Activated CD8-positive, alpha-beta memory T cell treated with anti-CD3 and anti-CD28 coated beads for 36 hours (primary cell): ENCODE results near the gene HLA-E. TPM values are rescaled to one million over a fixed set of nuclear protein-coding genes. Genes with fewer than 3 reads are reported as not detected.

Source experiments
- total RNA-seq, 2 experiments: library from RNA; stranded (reverse); gene quantifications; one replicate each; pipeline ENCODE4 v1.2.3, GENCODE V29; 2021

The HLA-E gene
- total RNA-seq, 2 experiments from 2014 or later, result 349 to 357 TPM

Other genes with a start within 250 kb of the HLA-E start
- gene TRIM39, start 162.6 kb upstream of the HLA-E start, total RNA-seq, result 10 to 100 TPM; 18.6 to 20.6 TPM
- gene RPP21, start 144.4 kb upstream of the HLA-E start, total RNA-seq, result 10 to 100 TPM; 38.2 to 42.3 TPM
- 100 to 1,000 TPM; 112 to 119 TPM for gene GNL1, start 67.0 kb downstream of the HLA-E start, total RNA-seq
- 10 to 100 TPM; 28.5 to 30.5 TPM for gene PRR3, start 67.8 kb downstream of the HLA-E start, total RNA-seq
- 100 to 1,000 TPM; 128 to 132 TPM for gene ABCF1, start 81.9 kb downstream of the HLA-E start, total RNA-seq
- 10 to 100 TPM; 92.9 to 98.7 TPM for gene PPP1R10, start 127.7 kb downstream of the HLA-E start, total RNA-seq
- gene MRPS18B, start 128.3 kb downstream of the HLA-E start, total RNA-seq, result 100 to 1,000 TPM; 105 to 106 TPM
- gene ATAT1, start 137.4 kb downstream of the HLA-E start, total RNA-seq, result 1 to 10 TPM; 9.7 to 9.8 TPM
- 10 to 100 TPM; 28.1 to 32.4 TPM for gene C6orf136, start 157.6 kb downstream of the HLA-E start, total RNA-seq
- 10 to 100 TPM; 44.0 to 46.8 TPM for gene DHX16, start 183.5 kb downstream of the HLA-E start, total RNA-seq
- gene PPP1R18, start 197.1 kb downstream of the HLA-E start, total RNA-seq, result 100 to 1,000 TPM; 146 to 149 TPM
- gene NRM, start 201.5 kb downstream of the HLA-E start, total RNA-seq, result 10 to 100 TPM; 26.9 to 27.1 TPM
- gene MDC1, start 227.8 kb downstream of the HLA-E start, total RNA-seq, result 10 to 100 TPM; 66.4 to 70.2 TPM
- 1,000 to 10,000 TPM; 1,549 to 1,571 TPM for gene TUBB, start 230.8 kb downstream of the HLA-E start, total RNA-seq